Stimulated activated naive CD4-positive, alpha-beta T cell treated with Interleukin-2 at 50 U/mL for 16 hours (primary cell): ENCODE results near the gene PSRC1.
"Not testable (repeated sequence)": the region's sequence is repeated elsewhere in the genome, so short reads cannot be mapped to it uniquely, and the experiment has no call there.

Experiments used
- DNase-seq: peaks from one replicate; lab custom pipeline; 2025; lab: John Stamatoyannopoulos, UW

PSRC1 gene

GRCh38 chr1:109295712-109296415 lies 12.9 kb upstream of the PSRC1 start:
- no peak for DNase-seq

- DNase-seq: no peak
Observed at GRCh38 chr1:109294481-109294880, 11.5 kb upstream of the PSRC1 start.

GRCh38 chr1:109293026-109293425 lies 10.1 kb upstream of the PSRC1 start:
- no peak for DNase-seq

- no peak for DNase-seq
Observed at GRCh38 chr1:109292364-109292763, 9.4 kb upstream of the PSRC1 start.

GRCh38 chr1:109290998-109291397 lies 8.1 kb upstream of the PSRC1 start:
- DNase-seq: no peak

- no peak for DNase-seq
Observed at GRCh38 chr1:109290137-109290536, 7.2 kb upstream of the PSRC1 start.

- not testable (repeated sequence) for DNase-seq
Observed at GRCh38 chr1:109286762-109287161, 3.8 kb upstream of the PSRC1 start.

- no peak for DNase-seq
Observed at GRCh38 chr1:109283748-109284600, 1.0 kb upstream of the PSRC1 start.

GRCh38 chr1:109282497-109282951 lies 421 bp downstream of the PSRC1 start:
- DNase-seq: no peak

- DNase-seq: no peak
Observed at GRCh38 chr1:109281680-109282496, 1.1 kb downstream of the PSRC1 start.

GRCh38 chr1:109280862-109281261 lies 2.1 kb downstream of the PSRC1 start:
- no peak for DNase-seq

GRCh38 chr1:109279615-109280278 lies 3.2 kb downstream of the PSRC1 start:
- DNase-seq: no peak

GRCh38 chr1:109277434-109278204 lies 5.3 kb downstream of the PSRC1 start:
- DNase-seq: peak; percentile 53

- DNase-seq: no peak
Observed at GRCh38 chr1:109275706-109276345, 7.1 kb downstream of the PSRC1 start.

GRCh38 chr1:109274533-109275476 lies 8.1 kb downstream of the PSRC1 start:
- no peak for DNase-seq

- no peak for DNase-seq
Observed at GRCh38 chr1:109273570-109274288, 9.2 kb downstream of the PSRC1 start.

GRCh38 chr1:109272831-109273547 lies 10.0 kb downstream of the PSRC1 start:
- DNase-seq: no peak
